Lower leg skin (tissue), 4 donors: Measurements from ENCODE around the gene CD276. TPM values are rescaled to one million over a fixed set of nuclear protein-coding genes. Genes with fewer than 3 reads are reported as not detected.

Experiments used
- DNase-seq, 2 donors: peaks; one replicate each; pipeline ENCODE4 v3.0.0-alpha.2; 2019; ENCODE audit warnings: low spot score in 2 of 2
- H3K4me3 ChIP-seq: fragments of 200-600 bp; sonication (generic); 2 replicates; pipeline ENCODE4 v1.5.1; 2017; ENCODE audit warnings: mild to moderate bottlenecking, low read depth; ENCODE audit not compliant: poor library complexity, severe bottlenecking
- POLR2A ChIP-seq, 2 donors: fragments of 450-650 bp; IDR thresholded peaks; one replicate each; pipeline ENCODE4 v1.6.1; 2016 to 2017; ENCODE audit warnings: antibody characterized with exemption in 2 of 2, mild to moderate bottlenecking in 1 of 2, moderate library complexity in 1 of 2
- WGBS, 2 donors: methylation state at CpG; one replicate each; pipeline ENCODE4 v1.1.5; 2018; 5-methylcytosine and 5-hydroxymethylcytosine counted together
- intact Hi-C: fragments of 100-400 bp; cut with DNase I; formaldehyde crosslinking; loops from one replicate; pipeline ENCODE4 v1.15.0; 2023; ENCODE audit warnings: low total_unique reads
- total RNA-seq, 4 donors: library from RNA; depleted of rRNA; stranded (reverse); fragments of >200 nt; gene quantifications; one replicate each; pipeline ENCODE4 v1.1.0, GENCODE V29; 2016
- TF ChIP-seq, protein P1 (sequence below), 3 donors: fragments of 450-650 bp; IDR thresholded peaks; one replicate each; pipeline ENCODE4 v1.5.1; 2016; ENCODE audit warnings: antibody characterized with exemption in 3 of 3, mild to moderate bottlenecking in 3 of 3, moderate library complexity in 2 of 3

CD276 gene
- total RNA-seq, 4 donors from 2014 or later, result 33.4 to 49.9 (median 45.4) TPM

DNA sequence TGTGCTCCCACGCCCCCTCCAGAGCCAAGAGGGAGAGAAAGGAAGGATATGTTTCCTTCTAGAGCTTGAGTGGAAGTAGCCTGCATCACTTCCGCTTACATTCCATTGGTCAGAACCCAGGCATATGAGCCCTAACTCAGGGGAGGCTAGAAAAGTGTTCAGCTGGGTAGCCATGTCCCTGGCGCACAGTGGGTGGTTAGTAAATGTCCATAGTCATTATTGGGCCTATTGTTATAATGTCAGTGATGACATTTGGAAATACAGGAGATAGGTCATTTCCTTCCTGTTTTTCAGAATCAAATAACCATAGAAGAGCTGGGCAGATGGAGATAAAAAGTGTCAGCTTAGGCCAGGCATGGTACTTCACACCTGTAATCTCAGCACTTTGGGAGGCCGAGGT is 27.3 kb downstream of the CD276 start:
- no peak for DNase-seq
- intact Hi-C loops, result no loop called here
- H3K4me3 ChIP-seq, result no peak overlapping the region
- TF ChIP-seq POLR2A (IDR thresholded peaks at IDR 0.05), result no peak
- TF ChIP-seq, protein P1, sequence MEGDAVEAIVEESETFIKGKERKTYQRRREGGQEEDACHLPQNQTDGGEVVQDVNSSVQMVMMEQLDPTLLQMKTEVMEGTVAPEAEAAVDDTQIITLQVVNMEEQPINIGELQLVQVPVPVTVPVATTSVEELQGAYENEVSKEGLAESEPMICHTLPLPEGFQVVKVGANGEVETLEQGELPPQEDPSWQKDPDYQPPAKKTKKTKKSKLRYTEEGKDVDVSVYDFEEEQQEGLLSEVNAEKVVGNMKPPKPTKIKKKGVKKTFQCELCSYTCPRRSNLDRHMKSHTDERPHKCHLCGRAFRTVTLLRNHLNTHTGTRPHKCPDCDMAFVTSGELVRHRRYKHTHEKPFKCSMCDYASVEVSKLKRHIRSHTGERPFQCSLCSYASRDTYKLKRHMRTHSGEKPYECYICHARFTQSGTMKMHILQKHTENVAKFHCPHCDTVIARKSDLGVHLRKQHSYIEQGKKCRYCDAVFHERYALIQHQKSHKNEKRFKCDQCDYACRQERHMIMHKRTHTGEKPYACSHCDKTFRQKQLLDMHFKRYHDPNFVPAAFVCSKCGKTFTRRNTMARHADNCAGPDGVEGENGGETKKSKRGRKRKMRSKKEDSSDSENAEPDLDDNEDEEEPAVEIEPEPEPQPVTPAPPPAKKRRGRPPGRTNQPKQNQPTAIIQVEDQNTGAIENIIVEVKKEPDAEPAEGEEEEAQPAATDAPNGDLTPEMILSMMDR (IDR thresholded peaks at IDR 0.05), result no peak
- 89 to 91% methylated on average over 4 of the region's 4 CpGs for WGBS, 2 donors

DNA sequence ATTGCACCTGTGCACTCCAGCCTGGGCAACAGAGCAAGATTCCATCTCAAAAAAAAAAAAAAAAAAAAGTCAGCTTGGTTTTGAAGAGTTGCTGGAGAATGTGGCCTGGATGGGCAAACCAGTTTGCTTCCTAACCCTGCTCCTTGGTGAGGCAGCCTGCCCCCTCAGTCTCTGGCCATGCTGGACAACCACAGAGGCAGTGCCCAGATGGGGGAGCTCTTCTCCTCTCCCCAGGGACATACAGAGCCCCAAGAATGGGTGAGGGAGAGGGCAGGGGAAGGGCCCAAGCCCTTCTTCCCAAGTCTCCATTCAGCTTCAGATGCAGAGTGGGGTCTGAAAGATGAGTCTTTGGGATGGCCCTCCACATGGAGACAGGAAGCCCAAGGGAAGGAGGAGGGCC is 27.9 kb downstream of the CD276 start:
- no peak for TF ChIP-seq POLR2A (IDR thresholded peaks at IDR 0.05)
- TF ChIP-seq, protein P1 (IDR thresholded peaks at IDR 0.05), result no peak
- DNase-seq, result no peak
- intact Hi-C loops, result no loop called here
- H3K4me3 ChIP-seq, result no peak overlapping the region

DNA sequence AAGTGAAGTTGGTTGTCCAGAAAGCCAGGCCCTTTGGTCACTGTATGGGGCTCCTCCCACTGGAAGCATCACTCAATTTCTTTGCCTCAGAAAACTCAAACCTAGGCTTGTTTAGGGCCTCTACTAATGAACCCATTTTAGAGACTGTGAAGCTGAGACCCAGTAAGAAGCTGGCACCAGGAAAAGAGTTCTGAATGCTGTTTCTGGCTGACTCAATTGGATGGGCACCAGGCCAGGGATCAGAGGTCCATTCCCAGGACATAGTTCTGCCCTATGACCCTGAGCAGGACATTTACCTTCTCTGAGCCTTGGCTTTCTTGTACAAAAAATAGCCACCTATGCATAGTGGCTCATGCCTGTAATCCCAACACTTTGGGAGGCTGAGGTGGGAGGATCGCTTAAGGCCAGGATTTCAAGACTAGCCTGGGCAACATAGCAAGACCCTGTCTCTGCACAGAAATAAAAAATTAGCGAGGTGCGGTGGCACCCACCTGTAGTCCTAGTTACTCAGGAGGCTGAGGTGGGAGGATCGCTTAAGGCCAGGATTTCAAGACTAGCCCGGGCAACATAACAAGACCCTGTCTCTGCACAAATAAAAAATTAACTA is 30.6 kb downstream of the CD276 start:
- H3K4me3 ChIP-seq, result no peak overlapping the region
- TF ChIP-seq, protein P1 (IDR thresholded peaks at IDR 0.05), result no peak
- no peak for TF ChIP-seq POLR2A (IDR thresholded peaks at IDR 0.05)
- DNase-seq, result no peak
- intact Hi-C loops, result no loop called here
- 89 to 100% methylated on average over 5 of the region's 5 CpGs for WGBS, 2 donors

DNA sequence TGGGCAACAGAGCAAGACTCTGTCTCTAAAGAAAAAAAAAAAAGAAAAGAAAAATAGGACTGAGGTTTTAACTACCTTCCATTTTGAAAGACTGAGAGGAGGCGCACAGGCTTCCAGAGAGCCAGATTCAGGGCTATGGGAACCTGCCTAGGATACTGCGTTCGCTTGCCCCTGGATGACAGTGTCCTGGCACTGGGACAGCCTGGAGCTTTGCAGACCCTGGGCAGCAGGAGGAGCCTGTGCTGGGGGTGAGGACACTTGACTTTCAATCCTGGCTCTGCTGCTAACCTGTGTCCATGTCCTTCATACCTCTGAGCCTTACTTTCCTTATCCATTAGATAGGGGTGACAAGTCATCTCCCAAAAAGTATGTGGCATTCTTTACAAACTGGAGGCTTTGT is 31.2 kb downstream of the CD276 start:
- 76 to 85% methylated on average over 3 of the region's 3 CpGs for WGBS, 2 donors
- intact Hi-C loops, result no loop called here
- TF ChIP-seq, protein P1 (IDR thresholded peaks at IDR 0.05), result no peak
- DNase-seq, result no peak
- no peak overlapping the region for H3K4me3 ChIP-seq

DNA sequence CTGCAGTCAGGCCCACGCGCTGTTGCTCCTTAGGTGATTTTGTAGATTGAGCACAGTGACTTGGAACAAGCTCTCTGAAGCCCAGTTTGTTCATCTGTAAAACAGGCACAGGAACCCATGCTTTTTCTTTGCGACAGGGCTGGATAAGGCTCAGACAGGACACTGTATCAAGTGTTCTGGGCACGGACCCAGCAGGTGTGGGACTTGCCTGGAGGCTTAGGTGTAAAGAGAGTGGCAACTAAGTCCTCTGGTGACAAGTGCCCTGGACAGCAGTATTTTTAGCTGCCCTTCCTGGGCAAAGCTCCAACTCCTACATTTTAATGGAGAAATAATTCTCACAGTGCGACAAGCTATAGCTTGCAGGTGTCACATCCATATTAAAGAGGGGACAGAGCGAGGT is 32.2 kb downstream of the CD276 start:
- intact Hi-C loops, result no loop called here
- H3K4me3 ChIP-seq, result no peak overlapping the region
- no peak for TF ChIP-seq POLR2A (IDR thresholded peaks at IDR 0.05)
- TF ChIP-seq, protein P1 (IDR thresholded peaks at IDR 0.05), result no peak
- WGBS, 2 donors, result 65 to 77% methylated on average over 6 of the region's 6 CpGs
- no peak for DNase-seq

DNA sequence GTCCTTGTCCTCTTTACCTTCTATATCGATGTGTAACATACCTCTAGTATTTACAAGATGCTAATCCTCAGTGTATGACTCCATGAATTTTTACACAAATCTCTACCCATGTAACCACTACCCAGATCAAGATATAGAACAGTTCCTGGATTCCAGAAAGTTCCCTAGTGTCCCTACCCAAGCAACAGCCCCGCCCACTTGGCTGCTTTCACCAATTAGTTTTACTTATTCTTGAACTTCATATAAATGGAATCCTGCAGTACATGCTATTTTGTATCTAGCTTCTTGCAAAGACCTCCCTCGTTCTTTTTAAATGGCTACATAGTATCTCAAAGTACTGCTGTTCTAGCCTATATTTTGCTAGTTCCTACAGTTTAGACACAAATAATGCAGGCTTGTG is 33.0 kb downstream of the CD276 start:
- H3K4me3 ChIP-seq, result no peak overlapping the region
- 69 to 76% methylated on average over 3 of the region's 3 CpGs for WGBS, 2 donors
- DNase-seq, result no peak
- intact Hi-C loops, result no loop called here
- TF ChIP-seq, protein P1 (IDR thresholded peaks at IDR 0.05), result no peak
- TF ChIP-seq POLR2A (IDR thresholded peaks at IDR 0.05), result no peak
